ENCODE results near the gene RPS6KA2. TPM values are rescaled to one million over a fixed set of nuclear protein-coding genes. Genes with fewer than 3 reads are reported as not detected.

The RPS6KA2 gene
- total RNA-seq, 1 experiment from 2014 or later = 12.3 TPM

GRCh38 chr6:166442131-166442685 is 184.8 kb downstream of the RPS6KA2 start:
- no peak overlapping the region for H3K4me3 Mint-ChIP-seq
- H2BK5ac ChIP-seq (ENCODE audit: insufficient read length, low read length) = no peak overlapping the region
- no peak overlapping the region for H2BK15ac ChIP-seq (ENCODE audit: low read depth, low read length)
- H3K14ac ChIP-seq (ENCODE audit: insufficient read depth, low read length) = no peak overlapping the region
- DNase-seq = no peak
- no peak overlapping the region for H3K9ac ChIP-seq (ENCODE audit: extremely low read depth, insufficient read length, low read length)
- H3T11ph ChIP-seq (ENCODE audit: low read length) = no peak overlapping the region
- no peak overlapping the region for H3K56ac ChIP-seq (ENCODE audit: insufficient read length, low read depth, low read length)
- H3K9me3 Mint-ChIP-seq = no peaks in the 10 kb centered on the region
- no peak overlapping the region for H3K27ac ChIP-seq (ENCODE audit: insufficient read length, low read depth, low read length)
- H3K18ac ChIP-seq (ENCODE audit: insufficient read length, low read depth, low read length) = no peak overlapping the region
- H2AFZ ChIP-seq (ENCODE audit: low read length) = no peak overlapping the region
- no peak overlapping the region for H3K27ac Mint-ChIP-seq
- no CpG with 5 or more reads among the region's 18 CpGs for WGBS (ENCODE audit: extremely low coverage, insufficient read length, low lambda C conversion rate)
- H4K5ac ChIP-seq (ENCODE audit: insufficient read length, low read depth, low read length) = no peak overlapping the region
- H4K91ac ChIP-seq (ENCODE audit: insufficient read length, low read depth, low read length) = no peak overlapping the region
- no peaks in the 10 kb centered on the region for H3K23me2 ChIP-seq (ENCODE audit: insufficient read length, low read depth, low read length, poor library complexity, severe bottlenecking)
- peaks cover 0 to 4% (median 0%) of the 10 kb centered on the region in 3 experiments; a peak in 3 of 7 replicates for H3K36me3 Mint-ChIP-seq (ENCODE audit: insufficient read depth in 1 of 3, low read depth in 3 of 3)
- H3K4me1 Mint-ChIP-seq = no peaks in the 10 kb centered on the region
- no peak overlapping the region for H3K23ac ChIP-seq (ENCODE audit: insufficient read length, low read depth, low read length)
- H2BK120ac ChIP-seq (ENCODE audit: low read depth, low read length, poor library complexity, severe bottlenecking) = no peak overlapping the region
- no peak overlapping the region for H2AK5ac ChIP-seq (ENCODE audit: insufficient read length, low read length)
- H3K4me2 ChIP-seq (ENCODE audit: insufficient read depth, insufficient read length, low read length) = no peak overlapping the region
- no peaks in the 10 kb centered on the region for H3K79me2 ChIP-seq (ENCODE audit: insufficient read depth, low read length)
- no peak overlapping the region for H2BK12ac ChIP-seq (ENCODE audit: insufficient read length, low read depth, low read length)
- H3K4ac ChIP-seq (ENCODE audit: low read depth, low read length) = no peak overlapping the region
- H3K27me3 ChIP-seq (ENCODE audit: insufficient read depth, low read length) = no peaks in the 10 kb centered on the region
- H4K20me1 ChIP-seq (ENCODE audit: control insufficient read depth, insufficient read depth, insufficient read length) = no peaks in the 10 kb centered on the region
- no peaks in the 10 kb centered on the region for H3K4me1 ChIP-seq (ENCODE audit: insufficient read depth, low read length)
- H3K9me3 ChIP-seq (ENCODE audit: control insufficient read depth, low read depth, low read length) = no peaks in the 10 kb centered on the region
- no peak overlapping the region for H4K8ac ChIP-seq (replicated peaks; ENCODE audit: insufficient read length, low read depth, low read length)
- no peak overlapping the region for H2BK20ac ChIP-seq (ENCODE audit: low read depth, low read length, poor library complexity, severe bottlenecking)
- H3K79me1 ChIP-seq (ENCODE audit: insufficient read depth, low read depth, low read length, poor library complexity, severe bottlenecking) = no peaks in the 10 kb centered on the region
- no peak for TF ChIP-seq CTCF (conservative IDR thresholded peaks at IDR 0.05)
- no peaks in the 10 kb centered on the region for H3K27me3 Mint-ChIP-seq (ENCODE audit: low read depth)
